ENCODE measurements around the gene WDPCP.

The WDPCP gene

GRCh38 chr2:63283273-63283672, 305.0 kb downstream of the WDPCP start:
- H3K4me3 ChIP-seq (replicated peaks in 1 of 2; ENCODE audit: low read depth in 2 of 2, low read length in 2 of 2), result no peak overlapping the region
- TF ChIP-seq, protein P1, sequence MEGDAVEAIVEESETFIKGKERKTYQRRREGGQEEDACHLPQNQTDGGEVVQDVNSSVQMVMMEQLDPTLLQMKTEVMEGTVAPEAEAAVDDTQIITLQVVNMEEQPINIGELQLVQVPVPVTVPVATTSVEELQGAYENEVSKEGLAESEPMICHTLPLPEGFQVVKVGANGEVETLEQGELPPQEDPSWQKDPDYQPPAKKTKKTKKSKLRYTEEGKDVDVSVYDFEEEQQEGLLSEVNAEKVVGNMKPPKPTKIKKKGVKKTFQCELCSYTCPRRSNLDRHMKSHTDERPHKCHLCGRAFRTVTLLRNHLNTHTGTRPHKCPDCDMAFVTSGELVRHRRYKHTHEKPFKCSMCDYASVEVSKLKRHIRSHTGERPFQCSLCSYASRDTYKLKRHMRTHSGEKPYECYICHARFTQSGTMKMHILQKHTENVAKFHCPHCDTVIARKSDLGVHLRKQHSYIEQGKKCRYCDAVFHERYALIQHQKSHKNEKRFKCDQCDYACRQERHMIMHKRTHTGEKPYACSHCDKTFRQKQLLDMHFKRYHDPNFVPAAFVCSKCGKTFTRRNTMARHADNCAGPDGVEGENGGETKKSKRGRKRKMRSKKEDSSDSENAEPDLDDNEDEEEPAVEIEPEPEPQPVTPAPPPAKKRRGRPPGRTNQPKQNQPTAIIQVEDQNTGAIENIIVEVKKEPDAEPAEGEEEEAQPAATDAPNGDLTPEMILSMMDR (IDR thresholded peaks at IDR 0.05; ENCODE audit: low read depth, low read length), result no peak
- DNase-seq (ENCODE audit: low read depth in 2 of 2), result no peak

- H3K4me3 ChIP-seq (replicated peaks in 1 of 2; ENCODE audit: low read depth in 2 of 2, low read length in 2 of 2), result no peak overlapping the region
- TF ChIP-seq, protein P1 (IDR thresholded peaks at IDR 0.05; ENCODE audit: low read depth, low read length), result no peak
- no peak for DNase-seq (ENCODE audit: low read depth in 2 of 2)
Observed at GRCh38 chr2:63272560-63272959, 315.7 kb downstream of the WDPCP start.

DNA sequence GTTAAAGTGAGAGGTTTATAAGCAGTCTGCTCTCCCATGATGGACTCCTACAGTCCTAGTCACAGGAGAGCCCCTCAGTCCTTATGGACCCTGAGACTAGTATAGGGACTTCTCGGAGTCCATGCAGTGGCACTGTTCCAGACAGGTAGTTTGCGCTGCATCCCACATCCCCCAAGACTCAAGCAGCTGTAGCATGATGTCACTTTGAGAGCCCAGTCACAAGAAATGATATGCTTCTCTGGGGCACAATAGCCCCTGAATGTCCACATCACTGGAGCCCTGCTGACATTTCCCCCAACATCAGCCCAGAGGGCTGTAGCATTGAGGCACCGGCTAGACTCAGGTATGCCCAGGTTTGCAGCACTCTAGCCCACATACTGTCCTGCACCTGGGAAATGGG, 317.6 kb downstream of the WDPCP start:
- TF ChIP-seq, protein P1 (IDR thresholded peaks at IDR 0.05; ENCODE audit: low read depth, low read length), result no peak
- H3K4me3 ChIP-seq (replicated peaks in 1 of 2; ENCODE audit: low read depth in 2 of 2, low read length in 2 of 2), result no peak overlapping the region
- DNase-seq (ENCODE audit: low read depth in 2 of 2), result no peak

DNA sequence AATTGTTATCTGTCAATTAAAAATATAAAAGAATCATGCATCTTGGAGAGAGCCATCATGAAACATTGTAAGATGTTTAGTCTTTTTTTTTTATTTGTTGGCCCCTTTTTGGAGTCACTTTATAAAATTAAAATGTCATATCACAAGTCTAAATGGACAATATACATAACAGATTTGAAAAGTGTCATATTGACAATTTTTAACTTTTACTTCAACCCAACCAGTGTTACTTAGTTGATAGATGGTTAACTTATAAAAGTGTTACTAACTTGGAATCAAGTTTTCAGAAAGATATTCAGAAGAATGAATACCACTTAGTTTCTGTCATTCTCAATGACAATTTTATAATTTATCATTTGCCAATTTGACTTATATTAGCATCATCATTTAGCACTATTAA, 319.3 kb downstream of the WDPCP start:
- no peak for DNase-seq (ENCODE audit: low read depth in 2 of 2)
- TF ChIP-seq, protein P1 (IDR thresholded peaks at IDR 0.05; ENCODE audit: low read depth, low read length), result no peak
- H3K4me3 ChIP-seq (replicated peaks in 1 of 2; ENCODE audit: low read depth in 2 of 2, low read length in 2 of 2), result no peak overlapping the region

- TF ChIP-seq, protein P1 (IDR thresholded peaks at IDR 0.05; ENCODE audit: low read depth, low read length), result no peak
- no peak for DNase-seq (ENCODE audit: low read depth in 2 of 2)
- no peak overlapping the region for H3K4me3 ChIP-seq (replicated peaks in 1 of 2; ENCODE audit: low read depth in 2 of 2, low read length in 2 of 2)
Observed at GRCh38 chr2:63261137-63261621, 327.1 kb downstream of the WDPCP start.

GRCh38 chr2:63257473-63257872, 330.8 kb downstream of the WDPCP start:
- no peak for DNase-seq (ENCODE audit: low read depth in 2 of 2)
- no peak overlapping the region for H3K4me3 ChIP-seq (replicated peaks in 1 of 2; ENCODE audit: low read depth in 2 of 2, low read length in 2 of 2)
- TF ChIP-seq, protein P1 (IDR thresholded peaks at IDR 0.05; ENCODE audit: low read depth, low read length), result no peak

- H3K4me3 ChIP-seq (replicated peaks in 1 of 2; ENCODE audit: low read depth in 2 of 2, low read length in 2 of 2), result no peak overlapping the region
- DNase-seq (ENCODE audit: low read depth in 2 of 2), result no peak
- TF ChIP-seq, protein P1 (IDR thresholded peaks at IDR 0.05; ENCODE audit: low read depth, low read length), result no peak
Observed at GRCh38 chr2:63249161-63249560, 339.1 kb downstream of the WDPCP start.

Data from cardiac fibroblast (primary cell).